Heart left ventricle (tissue), 13 donors: Measurements from ENCODE around the gene PCNX3.

Source experiments
- POLR2A ChIP-seq, 2 donors: fragments of 450-650 bp; IDR thresholded peaks; one replicate each; pipeline ENCODE4 v1.6.1; 2017; ENCODE audit warnings: antibody characterized with exemption in 2 of 2, mild to moderate bottlenecking in 2 of 2, moderate library complexity in 2 of 2
- TF ChIP-seq, protein P1 (sequence below), 12 donors: fragments of 200-600 bp; sonication (generic) in 4 of 12; IDR thresholded peaks; one replicate each; pipeline versions ENCODE4 v1.5.0 to v1.8.0; 2018 to 2022; ENCODE audit warnings: antibody characterized with exemption in 12 of 12, mild to moderate bottlenecking in 5 of 12
- donor health status: ischemic (EF 13 %, LVEDD 7.1; RV severe dilation, severe dysfunction).
- donor health status: DM: no; HTN: yes; CAD: no.
- donor health status: DM: no; HTN: no; CAD: no.
- donor health status: ischemic (EF 25% LVEDD 6.9; RV normal size, moderate dysfunction).
- donor health status: ischemic (EF 25% LVEDD 5.7; RV mildly dilated, moderate dysfunction).
- donor health status: ischemic (EF 35%, LVEDD 5.7; RV mildly dilated, moderate dysfunction).
- donor health status: nonischemic (EF 11% LVEDD 7.7; RV severe dilation, severe dysfunction).
- donor health status: DM: yes; HTN: yes; CAD: no.
- donor health status: PGD.
- donor health status: ischemic (EF 29% LVEDD 5.4; RV normal size, mild dysfunction).
- donor health status: nonischemic (EF 23%, LVEDD 6.1; RV moderate dilation, normal function).

DNA sequence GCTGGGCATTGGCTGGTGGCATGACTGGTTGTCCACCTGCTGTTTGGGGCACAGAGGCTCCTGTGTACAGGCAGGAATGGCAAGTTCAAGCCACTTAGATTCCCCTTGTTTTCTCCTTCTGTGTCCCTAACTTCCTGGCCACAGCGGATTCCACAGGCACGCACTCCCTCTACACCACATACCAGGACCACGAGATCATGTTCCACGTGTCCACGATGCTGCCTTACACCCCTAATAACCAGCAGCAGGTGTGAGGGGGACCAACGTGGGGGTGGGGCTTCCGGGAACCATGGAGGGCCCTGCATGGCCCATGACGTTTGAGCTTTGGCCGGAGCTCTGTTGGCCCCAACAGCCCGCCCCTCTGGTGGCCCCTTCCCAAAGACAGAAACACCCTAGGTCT lies 30.1 kb downstream of the PCNX3 start:
- TF ChIP-seq, protein P1, sequence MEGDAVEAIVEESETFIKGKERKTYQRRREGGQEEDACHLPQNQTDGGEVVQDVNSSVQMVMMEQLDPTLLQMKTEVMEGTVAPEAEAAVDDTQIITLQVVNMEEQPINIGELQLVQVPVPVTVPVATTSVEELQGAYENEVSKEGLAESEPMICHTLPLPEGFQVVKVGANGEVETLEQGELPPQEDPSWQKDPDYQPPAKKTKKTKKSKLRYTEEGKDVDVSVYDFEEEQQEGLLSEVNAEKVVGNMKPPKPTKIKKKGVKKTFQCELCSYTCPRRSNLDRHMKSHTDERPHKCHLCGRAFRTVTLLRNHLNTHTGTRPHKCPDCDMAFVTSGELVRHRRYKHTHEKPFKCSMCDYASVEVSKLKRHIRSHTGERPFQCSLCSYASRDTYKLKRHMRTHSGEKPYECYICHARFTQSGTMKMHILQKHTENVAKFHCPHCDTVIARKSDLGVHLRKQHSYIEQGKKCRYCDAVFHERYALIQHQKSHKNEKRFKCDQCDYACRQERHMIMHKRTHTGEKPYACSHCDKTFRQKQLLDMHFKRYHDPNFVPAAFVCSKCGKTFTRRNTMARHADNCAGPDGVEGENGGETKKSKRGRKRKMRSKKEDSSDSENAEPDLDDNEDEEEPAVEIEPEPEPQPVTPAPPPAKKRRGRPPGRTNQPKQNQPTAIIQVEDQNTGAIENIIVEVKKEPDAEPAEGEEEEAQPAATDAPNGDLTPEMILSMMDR (IDR thresholded peaks at IDR 0.05), result no peak
- TF ChIP-seq POLR2A (IDR thresholded peaks at IDR 0.05), result no peak
